HG03175 (cell line): Measurements from ENCODE around the gene RARA.
"Not testable (repeated sequence)": the region's sequence is repeated elsewhere in the genome, so short reads cannot be mapped to it uniquely, and the experiment has no call there.

ENCODE experiments used
- ATAC-seq: cut with Tn5 transposase; IDR thresholded peaks from one replicate; pipeline ENCODE4 v1.9.1; 2021; ENCODE audit warnings: mild to moderate bottlenecking, moderate library complexity; ENCODE audit not compliant: unreplicated experiment

RARA gene

GRCh38 chr17:40297511-40297910 lies 11.5 kb upstream of the RARA start:
- no peak for ATAC-seq

- no peak for ATAC-seq
Observed at GRCh38 chr17:40298726-40299125, 10.3 kb upstream of the RARA start.

GRCh38 chr17:40299159-40299757 lies 9.7 kb upstream of the RARA start:
- not testable (repeated sequence) for ATAC-seq

- no peak for ATAC-seq
Observed at GRCh38 chr17:40301315-40301714, 7.7 kb upstream of the RARA start.

GRCh38 chr17:40303009-40303657 lies 5.8 kb upstream of the RARA start:
- no peak for ATAC-seq

- ATAC-seq, result no peak
Observed at GRCh38 chr17:40303708-40304551, 5.0 kb upstream of the RARA start.

GRCh38 chr17:40304552-40304863 lies 4.5 kb upstream of the RARA start:
- not testable (repeated sequence) for ATAC-seq

GRCh38 chr17:40304866-40305265 lies 4.1 kb upstream of the RARA start:
- ATAC-seq, result not testable (repeated sequence)

- no peak for ATAC-seq
Observed at GRCh38 chr17:40306395-40306794, 2.6 kb upstream of the RARA start.

- no peak for ATAC-seq
Observed at GRCh38 chr17:40307001-40307730, 1.8 kb upstream of the RARA start.

- ATAC-seq, result no peak
Observed at GRCh38 chr17:40307740-40308239, 1.2 kb upstream of the RARA start.

- ATAC-seq, result no peak
Observed at GRCh38 chr17:40309949-40310510, 1.1 kb downstream of the RARA start.

GRCh38 chr17:40310882-40311391 lies 2.0 kb downstream of the RARA start:
- ATAC-seq, result no peak

GRCh38 chr17:40311575-40311974 lies 2.6 kb downstream of the RARA start:
- ATAC-seq, result no peak

GRCh38 chr17:40312131-40312731 lies 3.3 kb downstream of the RARA start:
- ATAC-seq, result no peak

GRCh38 chr17:40312893-40313667 lies 4.1 kb downstream of the RARA start:
- ATAC-seq, result no peak

- ATAC-seq, result no peak
Observed at GRCh38 chr17:40313668-40314583, 4.9 kb downstream of the RARA start.

GRCh38 chr17:40314584-40314956 lies 5.6 kb downstream of the RARA start:
- ATAC-seq, result no peak

GRCh38 chr17:40315206-40315605 lies 6.2 kb downstream of the RARA start:
- ATAC-seq, result no peak
